Measurements from ENCODE around the gene YWHAE. TPM values are rescaled to one million over a fixed set of nuclear protein-coding genes. Genes with fewer than 3 reads are reported as not detected.

YWHAE gene
- total and polyA plus RNA-seq, 9 of the 15 experiments (the other 6 are each of a cell fraction or from before 2014, with no cell fraction given) = 184 to 727 (median 448) TPM

DNA sequence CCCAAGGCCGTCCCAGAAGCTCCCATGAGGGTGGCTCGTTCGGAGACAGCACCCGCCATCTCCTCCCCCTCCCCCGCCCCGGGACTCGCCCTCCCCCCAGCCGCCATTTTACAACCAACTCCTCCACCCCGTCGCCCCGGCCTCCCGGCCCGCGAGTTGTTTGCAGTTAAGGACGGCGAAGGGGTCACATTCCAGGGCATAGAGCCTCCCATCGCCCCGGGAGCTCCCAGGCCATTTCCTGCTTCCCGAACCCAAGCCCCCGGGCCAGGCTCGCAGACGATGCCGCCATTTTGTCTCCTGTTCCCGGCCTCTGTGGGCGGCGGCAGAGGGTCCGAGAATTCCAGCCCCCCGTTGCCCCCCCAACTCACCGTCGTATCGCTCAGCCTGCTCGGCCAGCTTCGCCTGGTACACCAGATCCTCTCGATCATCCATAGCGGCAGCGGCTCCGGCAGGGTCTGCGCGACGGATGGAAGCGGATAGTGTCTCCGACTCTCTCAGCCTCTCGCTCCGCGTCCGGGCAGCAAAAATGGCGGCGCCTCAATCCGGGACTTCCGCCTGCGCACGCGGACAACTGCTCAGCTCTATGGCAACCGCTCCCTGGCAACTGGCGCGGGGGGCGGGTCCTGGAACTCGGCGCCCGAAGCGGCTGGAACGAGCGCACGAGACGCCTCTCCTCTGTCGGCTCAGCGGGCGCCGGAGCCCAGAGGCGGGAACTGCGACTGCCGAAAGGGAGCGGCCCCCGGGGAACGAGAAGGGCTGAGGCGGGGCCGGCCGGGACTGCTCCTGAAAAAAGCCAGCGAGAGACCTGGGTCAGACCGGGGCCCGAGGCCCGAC, at the start of gene YWHAE (continued):
- TF ChIP-seq ETV5 (CRISPR knock-in tag; IDR thresholded peaks at IDR 0.05; ENCODE audit: low read depth) (peak; percentile 62), CBX3 (IDR thresholded peaks at IDR 0.05; ENCODE audit: borderline replicate concordance in 1 of 2, low read length in 2 of 2) (0 out of 3 replicates have a peak, but pooled peaks of 1 of the 2 experiments have one; percentile 40), FIP1L1 (IDR thresholded peaks at IDR 0.05; ENCODE audit: low read depth, low read length, poor library complexity, severe bottlenecking) (peak; percentile 70), HMGN3 (IDR thresholded peaks at IDR 0.05; ENCODE audit: borderline replicate concordance, extremely low read depth, insufficient read length, low read depth, low read length) (peak; percentile 37), SMARCA4 (IDR thresholded peaks at IDR 0.05) (no peak), POLR2A (conservative IDR thresholded peaks at IDR 0.05) (peak; percentile 96), ESRRB (CRISPR knock-in tag; IDR thresholded peaks at IDR 0.05; ENCODE audit: borderline replicate concordance) (no peak), GTF2F1 (IDR thresholded peaks at IDR 0.05; ENCODE audit: low read depth, low read length) (peak; percentile 76; the same call in 1 of the 2 replicates), POLR2H (tag; IDR thresholded peaks at IDR 0.05; ENCODE audit: low read depth) (peak; percentile 94), CREM (IDR thresholded peaks at IDR 0.05; ENCODE audit: low read depth) (peak; percentile 42; the same call in 1 of the 2 replicates), GATAD2A (IDR thresholded peaks at IDR 0.05) (peak; percentile 62; the same call in 1 of the 2 replicates), ZNF830 (CRISPR knock-in tag; IDR thresholded peaks at IDR 0.05) (0 out of 2 replicates have a peak, but pooled peaks have one; percentile 24), ZNF184 (CRISPR knock-in tag; IDR thresholded peaks at IDR 0.05) (no peak), STAG1 (CRISPR knock-in tag; IDR thresholded peaks at IDR 0.05; ENCODE audit: borderline replicate concordance) (no peak), FOXJ2 (tag; IDR thresholded peaks at IDR 0.05) (peak; percentile 93), KDM4B (IDR thresholded peaks at IDR 0.05; ENCODE audit: borderline replicate concordance in 2 of 2, low read depth in 1 of 2) (peak in 1 of 2 experiments; percentile 79; a peak in 1 of 4 replicates), HDAC1 (IDR thresholded peaks at IDR 0.05) (peak in 1 of 2 experiments; percentile 24; a peak in 1 of 4 replicates)
- TF ChIP-seq, protein P1, sequence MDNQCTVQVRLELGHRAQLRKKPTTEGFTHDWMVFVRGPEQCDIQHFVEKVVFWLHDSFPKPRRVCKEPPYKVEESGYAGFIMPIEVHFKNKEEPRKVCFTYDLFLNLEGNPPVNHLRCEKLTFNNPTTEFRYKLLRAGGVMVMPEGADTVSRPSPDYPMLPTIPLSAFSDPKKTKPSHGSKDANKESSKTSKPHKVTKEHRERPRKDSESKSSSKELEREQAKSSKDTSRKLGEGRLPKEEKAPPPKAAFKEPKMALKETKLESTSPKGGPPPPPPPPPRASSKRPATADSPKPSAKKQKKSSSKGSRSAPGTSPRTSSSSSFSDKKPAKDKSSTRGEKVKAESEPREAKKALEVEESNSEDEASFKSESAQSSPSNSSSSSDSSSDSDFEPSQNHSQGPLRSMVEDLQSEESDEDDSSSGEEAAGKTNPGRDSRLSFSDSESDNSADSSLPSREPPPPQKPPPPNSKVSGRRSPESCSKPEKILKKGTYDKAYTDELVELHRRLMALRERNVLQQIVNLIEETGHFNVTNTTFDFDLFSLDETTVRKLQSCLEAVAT (IDR thresholded peaks at IDR 0.05) = peak in 1 of 2 experiments; percentile 21; a peak in 1 of 4 replicates
- TF ChIP-seq, protein P2, sequence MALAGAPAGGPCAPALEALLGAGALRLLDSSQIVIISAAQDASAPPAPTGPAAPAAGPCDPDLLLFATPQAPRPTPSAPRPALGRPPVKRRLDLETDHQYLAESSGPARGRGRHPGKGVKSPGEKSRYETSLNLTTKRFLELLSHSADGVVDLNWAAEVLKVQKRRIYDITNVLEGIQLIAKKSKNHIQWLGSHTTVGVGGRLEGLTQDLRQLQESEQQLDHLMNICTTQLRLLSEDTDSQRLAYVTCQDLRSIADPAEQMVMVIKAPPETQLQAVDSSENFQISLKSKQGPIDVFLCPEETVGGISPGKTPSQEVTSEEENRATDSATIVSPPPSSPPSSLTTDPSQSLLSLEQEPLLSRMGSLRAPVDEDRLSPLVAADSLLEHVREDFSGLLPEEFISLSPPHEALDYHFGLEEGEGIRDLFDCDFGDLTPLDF (CRISPR knock-in tag; IDR thresholded peaks at IDR 0.05) = peak; percentile 89

Data from K562 (cell line).